ENCODE results near the gene SMIM10L1. TPM values are rescaled to one million over a fixed set of nuclear protein-coding genes. Genes with fewer than 3 reads are reported as not detected.
A peak's percentile ranks its signal among the peaks of the same experiment; 100 is the strongest.

SMIM10L1 gene
- total and polyA plus RNA-seq, 5 donors, result 13.1 to 18.4 (median 16.2) TPM

DNA sequence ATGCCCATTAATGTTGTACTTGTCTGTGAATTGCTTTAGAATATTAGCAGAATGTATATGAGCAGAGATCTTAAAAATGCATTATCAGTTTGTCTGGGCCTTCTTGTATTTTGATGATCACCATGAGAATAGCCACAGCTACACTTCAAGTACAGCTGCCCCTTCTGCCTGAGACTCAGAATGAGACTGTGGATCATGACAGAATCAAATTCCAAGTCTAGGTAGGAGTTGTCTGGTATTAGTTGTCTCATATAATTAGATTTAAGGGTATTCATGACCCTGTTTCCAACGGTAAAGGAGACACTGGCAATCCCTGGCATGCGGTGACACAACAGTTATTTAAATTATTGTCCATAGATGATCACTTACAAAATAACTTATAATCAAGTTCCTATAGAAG lies 18.3 kb upstream of the SMIM10L1 start:
- 87% methylated on average over 2 of the region's 2 CpGs for WGBS

DNA sequence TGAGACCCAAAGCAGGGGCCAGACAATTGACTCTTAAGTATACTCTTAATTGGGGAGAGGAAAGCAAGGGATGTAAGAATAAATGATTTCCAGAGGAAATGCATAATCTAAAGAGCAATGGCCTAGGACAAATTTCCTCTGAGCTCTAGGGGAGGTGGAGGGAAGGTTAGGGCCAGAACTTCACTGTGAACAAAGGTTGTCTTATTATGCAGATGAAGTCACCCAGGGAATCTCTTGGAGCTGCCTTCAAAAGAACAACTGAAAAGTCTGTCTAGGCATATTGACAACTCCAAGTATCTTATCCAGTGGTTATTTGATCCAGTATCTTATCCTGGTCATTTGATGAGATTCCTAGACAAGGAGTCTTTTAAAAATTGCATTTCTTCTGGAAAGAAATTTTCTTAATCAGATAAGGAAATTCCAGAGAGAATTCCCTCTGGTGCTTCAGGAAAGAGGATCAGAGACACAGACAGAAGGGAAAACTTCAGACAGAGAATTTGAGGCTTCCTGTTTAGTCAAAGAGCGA lies 16.5 kb upstream of the SMIM10L1 start:
- H3K27me3 ChIP-seq (ENCODE audit: control insufficient read depth, insufficient read depth), result no peaks in the 10 kb centered on the region
- H3K27ac ChIP-seq (ENCODE audit: low read length), result no peak overlapping the region
- no peaks in the 10 kb centered on the region for H3K9me3 ChIP-seq (ENCODE audit: control insufficient read depth, low read length)
- WGBS, result 98% methylated on average over 1 of the region's 1 CpG
- H3K4me3 ChIP-seq (ENCODE audit: low read length), result no peak overlapping the region
- no peak for DNase-seq
- intact Hi-C loops (cut with DNase I), result no loop called here
- H3K4me1 ChIP-seq (ENCODE audit: control insufficient read depth, insufficient read depth, low read length), result no peaks in the 10 kb centered on the region
- ATAC-seq, result no peak

More for the DNA sequence above, 18.3 kb upstream of the SMIM10L1 start:
- ATAC-seq (no peak), DNase-seq (no peak)
- Histone ChIP-seq H3K4me1 (ENCODE audit: control insufficient read depth, insufficient read depth, low read length) (no peaks in the 10 kb centered on the region), H3K27me3 (ENCODE audit: control insufficient read depth, insufficient read depth) (no peaks in the 10 kb centered on the region), H3K4me3 (ENCODE audit: low read length) (no peak overlapping the region), H3K9me3 (ENCODE audit: control insufficient read depth, low read length) (no peaks in the 10 kb centered on the region), H3K27ac (ENCODE audit: low read length) (no peak overlapping the region)
- intact Hi-C loops (cut with DNase I), result no loop called here

DNA sequence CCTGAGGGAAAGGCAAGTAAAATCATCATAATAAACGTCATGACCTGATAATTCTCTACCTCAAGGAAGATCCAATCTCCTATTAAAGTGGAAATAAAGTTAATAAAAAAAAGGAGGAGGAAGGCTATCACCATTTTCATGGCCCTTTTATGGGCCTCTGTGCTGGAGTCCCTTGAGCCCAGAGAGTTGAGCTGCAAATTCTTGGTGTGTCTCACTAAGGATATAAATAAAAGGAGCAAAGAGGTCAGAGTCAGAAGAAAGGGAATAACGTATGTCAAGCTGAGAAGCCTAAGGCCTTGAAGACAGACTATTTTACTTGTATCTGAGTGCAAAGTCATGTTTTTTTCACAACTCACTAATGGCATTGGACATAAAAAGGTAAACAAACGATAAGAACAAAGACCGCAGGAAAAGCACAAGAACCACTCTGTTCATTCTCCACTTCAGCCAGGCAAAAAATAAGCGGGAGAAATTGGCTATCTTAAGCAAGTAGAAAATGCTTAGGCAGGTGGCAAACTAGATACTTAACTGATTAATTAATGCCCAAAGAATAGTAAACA lies 12.0 kb upstream of the SMIM10L1 start:
- ATAC-seq, result no peak
- intact Hi-C loops (cut with DNase I), result no loop called here
- 43% methylated on average over 5 of the region's 5 CpGs for WGBS

DNA sequence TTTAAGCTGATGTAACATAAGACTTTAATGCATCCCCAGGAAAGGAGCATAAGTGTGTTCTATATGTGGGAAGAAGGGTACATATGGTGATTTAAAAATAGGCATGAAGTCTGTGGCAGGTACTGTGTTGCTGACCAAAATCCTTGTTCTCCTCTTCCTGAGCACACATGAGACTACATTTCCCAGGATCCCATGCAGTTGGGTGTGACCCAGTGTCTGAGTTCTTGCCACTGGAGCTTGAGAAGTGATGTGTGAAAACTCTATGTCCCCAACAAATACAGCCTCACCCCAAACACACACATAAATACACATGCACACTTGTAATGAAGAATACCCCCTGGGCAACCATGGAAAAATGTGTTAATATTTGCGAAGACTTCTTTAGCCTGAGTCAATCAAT lies 8.5 kb upstream of the SMIM10L1 start:
- 97% methylated on average over 1 of the region's 1 CpG for WGBS
- no peaks in the 10 kb centered on the region for H3K27me3 ChIP-seq (ENCODE audit: control insufficient read depth, insufficient read depth)
- intact Hi-C loops (cut with DNase I), result no loop called here
- ATAC-seq, result peak in 1 of 2 donors; percentile 16
- DNase-seq, result no peak
- H3K4me3 ChIP-seq (ENCODE audit: low read length), result no peak overlapping the region
- no peaks in the 10 kb centered on the region for H3K4me1 ChIP-seq (ENCODE audit: control insufficient read depth, insufficient read depth, low read length)
- no peaks in the 10 kb centered on the region for H3K9me3 ChIP-seq (ENCODE audit: control insufficient read depth, low read length)
- no peak overlapping the region for H3K27ac ChIP-seq (ENCODE audit: low read length)

More for the DNA sequence above, 12.0 kb upstream of the SMIM10L1 start:
- no peaks in the 10 kb centered on the region for H3K4me1 ChIP-seq (ENCODE audit: control insufficient read depth, insufficient read depth, low read length)
- no peak overlapping the region for H3K27ac ChIP-seq (ENCODE audit: low read length)
- no peak for DNase-seq
- H3K4me3 ChIP-seq (ENCODE audit: low read length), result no peak overlapping the region
- no peaks in the 10 kb centered on the region for H3K27me3 ChIP-seq (ENCODE audit: control insufficient read depth, insufficient read depth)
- no peaks in the 10 kb centered on the region for H3K9me3 ChIP-seq (ENCODE audit: control insufficient read depth, low read length)

DNA sequence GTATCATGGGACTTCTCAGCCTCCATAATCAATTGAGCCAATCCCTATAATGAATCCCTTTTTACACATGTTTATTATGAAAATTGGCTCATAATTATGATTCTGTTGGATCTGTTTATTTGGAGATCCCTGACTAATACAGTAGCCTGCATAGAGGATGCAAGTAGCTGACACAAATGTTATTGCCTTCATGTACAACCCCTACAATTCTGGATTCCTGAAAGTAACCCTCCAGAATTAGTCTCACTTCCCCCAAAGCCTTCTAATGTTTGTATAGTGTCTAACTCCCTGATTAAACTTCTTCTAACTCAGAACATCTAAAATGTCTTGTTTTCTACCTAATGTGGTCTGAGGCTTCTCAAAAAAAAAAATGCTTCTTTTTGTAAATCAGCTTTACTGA lies 6.6 kb upstream of the SMIM10L1 start:
- no peak for ATAC-seq
- intact Hi-C loops (cut with DNase I), result no loop called here
- H3K27ac ChIP-seq (ENCODE audit: low read length), result no peak overlapping the region
- no peaks in the 10 kb centered on the region for H3K27me3 ChIP-seq (ENCODE audit: control insufficient read depth, insufficient read depth)
- H3K4me1 ChIP-seq (ENCODE audit: control insufficient read depth, insufficient read depth, low read length), result no peaks in the 10 kb centered on the region
- H3K9me3 ChIP-seq (ENCODE audit: control insufficient read depth, low read length), result no peaks in the 10 kb centered on the region
- H3K4me3 ChIP-seq (ENCODE audit: low read length), result no peak overlapping the region
- no peak for DNase-seq

DNA sequence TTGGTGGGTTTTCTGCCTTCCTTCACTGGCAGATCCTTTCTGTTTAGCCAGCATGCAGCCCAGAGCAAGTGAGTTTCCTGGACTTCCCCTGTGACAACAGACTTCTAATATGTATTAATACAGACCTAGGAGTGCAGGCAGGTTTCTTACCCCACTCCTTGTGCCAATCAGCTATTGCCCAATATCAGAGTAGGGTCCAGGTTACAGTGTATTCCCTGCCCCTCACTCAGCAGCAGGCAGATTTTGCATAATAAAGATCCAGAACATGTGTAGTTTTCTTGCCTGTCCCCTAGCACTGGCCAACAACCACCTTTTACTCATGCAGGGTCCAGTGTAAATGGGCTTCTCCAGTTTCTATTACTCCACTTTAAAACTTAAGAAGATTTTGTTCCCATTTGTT lies 4.7 kb upstream of the SMIM10L1 start:
- no peaks in the 10 kb centered on the region for H3K27me3 ChIP-seq (ENCODE audit: control insufficient read depth, insufficient read depth)
- no peak overlapping the region for H3K4me3 ChIP-seq (ENCODE audit: low read length)
- DNase-seq (no peak), ATAC-seq (no peak)
- H3K4me1 ChIP-seq (ENCODE audit: control insufficient read depth, insufficient read depth, low read length), result no peaks in the 10 kb centered on the region
- intact Hi-C loops (cut with DNase I), result no loop called here
- no peaks in the 10 kb centered on the region for H3K9me3 ChIP-seq (ENCODE audit: control insufficient read depth, low read length)
- no peak overlapping the region for H3K27ac ChIP-seq (ENCODE audit: low read length)

DNA sequence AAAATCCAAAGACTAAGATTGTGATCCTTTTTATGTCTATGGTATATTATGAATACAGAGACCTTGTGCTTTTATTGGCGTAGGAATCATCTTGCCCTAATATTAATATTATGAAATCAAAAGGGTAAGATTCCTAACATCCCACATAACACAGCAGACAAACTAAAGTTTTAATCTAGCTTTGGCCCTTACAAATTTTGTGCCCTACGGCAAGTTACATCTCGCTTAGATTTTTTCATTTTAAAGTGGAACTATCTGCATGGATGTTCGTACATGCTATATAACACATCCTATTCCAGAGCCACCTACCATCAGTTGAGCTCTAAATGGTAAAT lies 217 bp upstream of the SMIM10L1 start:
- Histone ChIP-seq H3K4me1 (ENCODE audit: control insufficient read depth, insufficient read depth, low read length) (no peaks in the 10 kb centered on the region), H3K27ac (ENCODE audit: low read length) (peak overlapping the region; percentile 98), H3K4me3 (ENCODE audit: low read length) (peak overlapping the region; percentile 68), H3K27me3 (ENCODE audit: control insufficient read depth, insufficient read depth) (no peaks in the 10 kb centered on the region), H3K9me3 (ENCODE audit: control insufficient read depth, low read length) (no peaks in the 10 kb centered on the region)
- ATAC-seq, result no peak
- intact Hi-C loops (cut with DNase I), result no loop called here
- DNase-seq, result no peak
- WGBS, result 3% methylated on average over 4 of the region's 4 CpGs

DNA sequence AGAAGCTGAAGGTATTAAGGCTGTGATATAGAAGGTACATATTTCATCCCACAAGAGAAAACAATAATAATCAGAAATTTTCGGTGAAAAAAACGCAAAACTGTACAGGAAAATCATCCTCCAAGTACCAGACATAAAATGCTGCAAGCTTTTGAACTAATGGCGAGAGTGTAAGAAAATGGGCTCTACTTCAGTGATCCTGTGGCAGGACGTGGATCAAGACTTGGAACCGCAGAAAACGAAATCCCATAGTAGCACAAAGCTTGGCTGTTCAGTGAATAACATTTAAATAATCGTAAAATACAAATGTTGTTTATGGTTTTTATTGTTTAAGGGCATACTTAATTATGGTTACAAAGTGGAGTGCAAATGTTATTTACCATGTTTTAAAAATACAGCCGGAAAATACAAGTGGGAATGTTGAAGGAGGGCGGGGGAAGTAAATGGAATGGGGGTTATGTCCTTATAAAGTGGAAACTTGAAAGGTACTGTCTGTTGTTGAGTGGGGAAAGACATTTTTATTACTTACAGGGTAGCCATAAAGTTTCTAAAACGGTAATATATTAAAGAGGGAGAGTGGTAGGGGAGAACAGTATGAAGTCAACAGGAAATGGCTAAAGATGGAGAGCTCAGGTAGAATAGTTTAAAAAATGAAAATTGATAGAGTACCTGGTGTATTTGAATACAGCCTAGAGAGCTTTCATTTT lies 1.1 kb downstream of the SMIM10L1 start:
- H3K4me1 ChIP-seq (ENCODE audit: control insufficient read depth, insufficient read depth, low read length), result no peaks in the 10 kb centered on the region

DNA sequence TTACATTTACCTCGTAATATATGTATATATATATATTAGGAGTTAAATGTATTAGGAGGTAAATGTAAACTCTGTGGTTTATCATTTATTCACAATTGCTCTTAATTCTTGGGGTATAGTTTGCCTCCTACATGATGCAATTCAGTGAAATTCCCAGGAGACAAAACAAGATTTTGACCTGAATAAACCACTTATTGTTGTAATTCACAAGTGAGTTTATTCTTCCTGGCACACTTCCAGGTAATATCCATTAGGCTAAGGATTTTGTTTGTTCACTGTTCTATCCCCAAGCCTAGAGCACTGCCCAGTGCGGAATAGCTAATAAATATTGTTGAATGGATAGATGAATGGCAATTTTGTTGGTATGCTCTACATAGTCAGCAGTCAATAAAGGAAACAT lies 3.0 kb downstream of the SMIM10L1 start:
- WGBS, result 96% methylated on average over 2 of the region's 2 CpGs
- no peak for DNase-seq
- Histone ChIP-seq H3K27me3 (ENCODE audit: control insufficient read depth, insufficient read depth) (no peaks in the 10 kb centered on the region), H3K27ac (ENCODE audit: low read length) (no peak overlapping the region), H3K9me3 (ENCODE audit: control insufficient read depth, low read length) (no peaks in the 10 kb centered on the region), H3K4me3 (ENCODE audit: low read length) (no peak overlapping the region), H3K4me1 (ENCODE audit: control insufficient read depth, insufficient read depth, low read length) (no peaks in the 10 kb centered on the region)
- intact Hi-C loops (cut with DNase I), result no loop called here
- ATAC-seq, result no peak

More for the DNA sequence above, 1.1 kb downstream of the SMIM10L1 start:
- DNase-seq, result no peak
- no peak overlapping the region for H3K27ac ChIP-seq (ENCODE audit: low read length)
- H3K27me3 ChIP-seq (ENCODE audit: control insufficient read depth, insufficient read depth), result no peaks in the 10 kb centered on the region
- WGBS, result 3% methylated on average over 10 of the region's 10 CpGs
- ATAC-seq, result no peak
- no peaks in the 10 kb centered on the region for H3K9me3 ChIP-seq (ENCODE audit: control insufficient read depth, low read length)
- intact Hi-C loops (cut with DNase I), result no loop called here
- H3K4me3 ChIP-seq (ENCODE audit: low read length), result peak overlapping the region; percentile 68

DNA sequence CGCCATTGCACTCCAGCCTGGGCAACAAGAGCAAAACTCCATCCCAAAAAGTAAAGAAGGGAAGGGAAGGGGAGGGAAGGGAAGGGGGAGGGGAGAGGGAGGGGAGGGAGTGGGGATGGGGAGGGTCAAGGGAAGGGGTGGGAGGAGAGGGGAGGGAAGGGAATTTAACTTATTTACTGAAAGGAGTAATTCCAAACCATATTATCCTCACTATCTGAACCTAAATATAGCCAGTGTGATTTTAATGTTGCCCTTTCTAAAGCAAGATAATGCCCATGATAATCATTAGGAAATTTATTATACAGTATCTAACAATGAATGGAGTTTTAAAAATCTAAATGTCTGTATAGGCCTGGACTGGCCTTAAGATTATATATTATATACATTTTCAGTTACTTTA lies 7.3 kb downstream of the SMIM10L1 start:
- ATAC-seq, result no peak
- Histone ChIP-seq H3K4me3 (ENCODE audit: low read length) (no peak overlapping the region), H3K27ac (ENCODE audit: low read length) (no peak overlapping the region), H3K4me1 (ENCODE audit: control insufficient read depth, insufficient read depth, low read length) (no peaks in the 10 kb centered on the region), H3K9me3 (ENCODE audit: control insufficient read depth, low read length) (no peaks in the 10 kb centered on the region), H3K27me3 (ENCODE audit: control insufficient read depth, insufficient read depth) (no peaks in the 10 kb centered on the region)
- intact Hi-C loops (cut with DNase I), result no loop called here
- DNase-seq, result no peak
- WGBS, result 94% methylated on average over 1 of the region's 1 CpG

DNA sequence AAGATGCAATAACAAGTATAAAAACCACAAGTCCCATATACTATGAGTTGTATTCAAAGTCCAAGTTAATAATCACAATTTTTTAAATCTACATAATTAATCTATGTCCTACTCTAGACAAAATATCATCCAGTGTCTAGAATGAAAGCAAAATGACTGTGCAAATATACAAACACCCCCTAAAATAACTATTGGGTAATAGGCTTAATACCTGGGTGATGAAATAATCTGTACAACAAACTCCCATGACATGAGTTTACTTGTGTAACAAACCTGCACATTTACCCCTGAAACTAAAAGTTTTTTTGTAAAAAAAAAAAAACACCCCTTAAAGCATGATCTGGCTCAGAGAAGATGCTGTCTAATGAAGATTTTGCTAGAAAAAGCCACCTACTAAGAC lies 11.5 kb downstream of the SMIM10L1 start:
- ATAC-seq, result no peak

DNA sequence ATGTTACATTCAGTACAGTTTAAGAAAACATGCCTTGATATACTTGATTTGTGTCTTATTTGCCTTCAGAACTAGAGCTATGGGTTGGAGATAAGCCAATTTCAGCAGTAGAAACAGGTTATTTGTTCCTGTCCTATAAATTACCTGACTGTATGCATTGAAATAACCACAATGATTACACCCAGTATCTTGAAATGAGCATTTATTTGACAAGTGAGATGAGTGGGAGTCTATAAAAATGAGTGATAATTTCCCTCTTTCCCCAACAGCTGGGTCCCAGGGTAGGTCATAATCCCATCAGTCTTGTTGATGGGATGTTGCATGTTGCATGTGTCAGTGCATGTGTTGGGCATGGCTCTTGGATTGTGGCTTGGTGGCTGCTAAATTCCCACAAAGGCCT lies 12.0 kb downstream of the SMIM10L1 start:
- DNase-seq (no peak), ATAC-seq (no peak)
- no peaks in the 10 kb centered on the region for H3K4me1 ChIP-seq (ENCODE audit: control insufficient read depth, insufficient read depth, low read length)
- no peak overlapping the region for H3K4me3 ChIP-seq (ENCODE audit: low read length)
- no peaks in the 10 kb centered on the region for H3K9me3 ChIP-seq (ENCODE audit: control insufficient read depth, low read length)
- H3K27me3 ChIP-seq (ENCODE audit: control insufficient read depth, insufficient read depth), result no peaks in the 10 kb centered on the region
- intact Hi-C loops (cut with DNase I), result no loop called here
- H3K27ac ChIP-seq (ENCODE audit: low read length), result no peak overlapping the region

More for the DNA sequence above, 11.5 kb downstream of the SMIM10L1 start:
- Histone ChIP-seq H3K4me1 (ENCODE audit: control insufficient read depth, insufficient read depth, low read length) (no peaks in the 10 kb centered on the region), H3K9me3 (ENCODE audit: control insufficient read depth, low read length) (no peaks in the 10 kb centered on the region), H3K4me3 (ENCODE audit: low read length) (no peak overlapping the region), H3K27me3 (ENCODE audit: control insufficient read depth, insufficient read depth) (no peaks in the 10 kb centered on the region), H3K27ac (ENCODE audit: low read length) (no peak overlapping the region)
- no peak for DNase-seq
- intact Hi-C loops (cut with DNase I), result no loop called here
